BJ (cell line): Measurements from ENCODE around the gene ZFYVE19. TPM values are rescaled to one million over a fixed set of nuclear protein-coding genes. Genes with fewer than 3 reads are reported as not detected.

Source experiments
- CTCF ChIA-PET: fragments of 350-600 bp; formaldehyde crosslinking; extraction: SDS; loops from one replicate; lab custom pipeline; 2021; ENCODE audit warnings: antibody characterized with exemption, inconsistent platforms; lab: Yijun Ruan, JAX
- POLR2A ChIA-PET: fragments of 300-600 bp; sonication (Branson Sonifier 250); formaldehyde crosslinking; extraction: SDS; loops from one replicate; lab custom pipeline; 2021; ENCODE audit warnings: antibody characterized with exemption; lab: Charles Lee
- DNase-seq: peaks from one replicate; pipeline ENCODE4 v3.0.0-alpha.2; 2011; ENCODE audit warnings: low read depth
- H3K27me3 ChIP-seq: 2 replicates; pipeline ENCODE4 v1.6.0; 2011; ENCODE audit warnings: low read length; ENCODE audit not compliant: control insufficient read depth, insufficient read depth
- H3K36me3 ChIP-seq: 2 replicates; pipeline ENCODE4 v1.5.1; 2011; ENCODE audit warnings: low read length; ENCODE audit not compliant: control insufficient read depth, insufficient read depth
- H3K4me3 ChIP-seq: 2 replicates; pipeline ENCODE4 v1.5.1; 2011; ENCODE audit warnings: low read depth, mild to moderate bottlenecking, control low read depth, low read length
- CTCF ChIP-seq: IDR thresholded peaks from 2 replicates; pipeline ENCODE4 v1.5.1; 2011; ENCODE audit warnings: low read depth, mild to moderate bottlenecking, control low read depth, inconsistent platforms, low read length, moderate library complexity; ENCODE audit not compliant: insufficient read depth
- polyA plus RNA-seq: library from polyadenylated mRNA; depleted of rRNA; stranded (reverse); fragments of >200 nt; gene quantifications from 2 replicates; pipeline ENCODE4 v1.2.3, GENCODE V29; 2011

The ZFYVE19 gene
- polyA plus RNA-seq, 1 experiment, result 31.9 TPM

GRCh38 chr15:40768521-40769273 lies 38.2 kb upstream of the ZFYVE19 start:
- Histone ChIP-seq H3K4me3 (no peak overlapping the region), H3K36me3 (peaks cover 12% of the 10 kb centered on the region), H3K27me3 (no peaks in the 10 kb centered on the region)
- CTCF ChIA-PET, result interaction anchor here (1.0 kb wide), 2 partner anchors 22 to 89 kb away, joined by 3 to 4 read pairs; no protein-coding TSS in a partner anchor
- POLR2A ChIA-PET, result no interaction called here
- DNase-seq, result no peak
- no peak for TF ChIP-seq CTCF

GRCh38 chr15:40769274-40770146 lies 37.4 kb upstream of the ZFYVE19 start, which contains the start of gene C15orf62:
Gene C15orf62 (plus strand): TSS chr15:40769980. CDS start chr15:40770496, 516 bp downstream.
- H3K4me3 ChIP-seq, result no peak within 1 kb of the TSS
- DNase-seq, result no peak
- POLR2A ChIA-PET, result no interaction called here
- CTCF ChIA-PET, result interaction anchor here (0.9 kb wide), 1 partner anchor 90 kb away, joined by 3 read pairs; no protein-coding TSS in a partner anchor
- no peak for TF ChIP-seq CTCF
- H3K36me3 ChIP-seq, result peaks cover 17% of the 10 kb centered on the region
- no peaks in the 10 kb centered on the region for H3K27me3 ChIP-seq

- peaks cover 20% of the 10 kb centered on the region for H3K36me3 ChIP-seq
- H3K4me3 ChIP-seq, result no peak overlapping the region
- ChIA-PET POLR2A (no interaction called here), CTCF (interaction anchor here (0.8 to 0.9 kb wide), 2 partner anchors 11 to 89 kb away, joined by 3 read pairs; no protein-coding TSS in a partner anchor)
- no peaks in the 10 kb centered on the region for H3K27me3 ChIP-seq
- no peak for TF ChIP-seq CTCF
- DNase-seq, result no peak
Measured at GRCh38 chr15:40770147-40770721, 36.7 kb upstream of the ZFYVE19 start.

GRCh38 chr15:40771242-40771641 lies 35.6 kb upstream of the ZFYVE19 start:
- ChIA-PET POLR2A (no interaction called here), CTCF (interaction anchor here (0.8 to 1.2 kb wide), 2 partner anchors 10 to 11 kb away, joined by 3 to 5 read pairs; no protein-coding TSS in a partner anchor)
- Histone ChIP-seq H3K27me3 (no peaks in the 10 kb centered on the region), H3K4me3 (no peak overlapping the region), H3K36me3 (peaks cover 25% of the 10 kb centered on the region)
- TF ChIP-seq CTCF, result no peak
- no peak for DNase-seq
